ENCODE results near the gene MACROD2. TPM values are rescaled to one million over a fixed set of nuclear protein-coding genes. Genes with fewer than 3 reads are reported as not detected.

The MACROD2 gene
- total RNA-seq, 1 experiment from 2014 or later: 1.4 TPM

DNA sequence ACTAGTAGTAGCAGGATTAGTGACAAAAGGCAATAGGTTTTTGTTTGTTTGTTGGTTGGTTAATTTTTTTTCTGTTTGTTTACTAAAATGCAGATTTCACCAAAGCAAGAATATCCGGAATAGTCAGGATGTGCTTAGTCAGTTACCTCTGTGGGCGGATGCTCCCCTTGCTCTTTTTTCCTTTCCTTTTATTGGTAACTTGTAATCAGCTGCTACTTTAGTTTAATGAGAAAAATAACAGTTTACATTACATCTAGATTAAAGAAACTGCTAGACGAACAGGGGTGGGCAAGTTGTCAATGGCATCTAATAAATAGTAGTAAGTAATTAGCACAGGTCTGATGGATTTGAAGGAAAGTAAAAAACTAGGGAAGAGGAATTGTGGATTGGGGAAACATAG is 989.0 kb downstream of the MACROD2 start:
- Histone ChIP-seq H3K36me3 (ENCODE audit: insufficient read depth, low read length, poor library complexity, severe bottlenecking) (no peaks in the 10 kb centered on the region), H3K27me3 (replicated peaks; ENCODE audit: insufficient read depth, low read depth, low read length, poor library complexity) (no peaks in the 10 kb centered on the region), H3K9me3 (ENCODE audit: low read depth, low read length, poor library complexity, severe bottlenecking) (peaks cover 4% of the 10 kb centered on the region), H3K27ac (ENCODE audit: low read depth, low read length, poor library complexity, severe bottlenecking) (no peak overlapping the region), H3K4me3 (ENCODE audit: low read depth, low read length, poor library complexity, severe bottlenecking) (no peak overlapping the region), H3K4me1 (ENCODE audit: insufficient read depth, low read length, poor library complexity, severe bottlenecking) (no peaks in the 10 kb centered on the region)
- DNase-seq (ENCODE audit: low spot score): no peak
- BruUV-seq (replicated peaks): no TSS peak
- ChIA-PET CTCF (no interaction called here), POLR2A (ENCODE audit: low non-redundant PET) (no interaction called here)
- intact Hi-C loops (cut with micrococcal nuclease; ENCODE audit: unreplicated experiment): no loop called here
- no peak for TF ChIP-seq EZH2 (IDR thresholded peaks at IDR 0.05; ENCODE audit: borderline replicate concordance, low read depth, low read length, poor library complexity, severe bottlenecking)
- TF ChIP-seq, protein P1, sequence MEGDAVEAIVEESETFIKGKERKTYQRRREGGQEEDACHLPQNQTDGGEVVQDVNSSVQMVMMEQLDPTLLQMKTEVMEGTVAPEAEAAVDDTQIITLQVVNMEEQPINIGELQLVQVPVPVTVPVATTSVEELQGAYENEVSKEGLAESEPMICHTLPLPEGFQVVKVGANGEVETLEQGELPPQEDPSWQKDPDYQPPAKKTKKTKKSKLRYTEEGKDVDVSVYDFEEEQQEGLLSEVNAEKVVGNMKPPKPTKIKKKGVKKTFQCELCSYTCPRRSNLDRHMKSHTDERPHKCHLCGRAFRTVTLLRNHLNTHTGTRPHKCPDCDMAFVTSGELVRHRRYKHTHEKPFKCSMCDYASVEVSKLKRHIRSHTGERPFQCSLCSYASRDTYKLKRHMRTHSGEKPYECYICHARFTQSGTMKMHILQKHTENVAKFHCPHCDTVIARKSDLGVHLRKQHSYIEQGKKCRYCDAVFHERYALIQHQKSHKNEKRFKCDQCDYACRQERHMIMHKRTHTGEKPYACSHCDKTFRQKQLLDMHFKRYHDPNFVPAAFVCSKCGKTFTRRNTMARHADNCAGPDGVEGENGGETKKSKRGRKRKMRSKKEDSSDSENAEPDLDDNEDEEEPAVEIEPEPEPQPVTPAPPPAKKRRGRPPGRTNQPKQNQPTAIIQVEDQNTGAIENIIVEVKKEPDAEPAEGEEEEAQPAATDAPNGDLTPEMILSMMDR (conservative IDR thresholded peaks at IDR 0.05; ENCODE audit: low read depth, low read length): no peak

DNA sequence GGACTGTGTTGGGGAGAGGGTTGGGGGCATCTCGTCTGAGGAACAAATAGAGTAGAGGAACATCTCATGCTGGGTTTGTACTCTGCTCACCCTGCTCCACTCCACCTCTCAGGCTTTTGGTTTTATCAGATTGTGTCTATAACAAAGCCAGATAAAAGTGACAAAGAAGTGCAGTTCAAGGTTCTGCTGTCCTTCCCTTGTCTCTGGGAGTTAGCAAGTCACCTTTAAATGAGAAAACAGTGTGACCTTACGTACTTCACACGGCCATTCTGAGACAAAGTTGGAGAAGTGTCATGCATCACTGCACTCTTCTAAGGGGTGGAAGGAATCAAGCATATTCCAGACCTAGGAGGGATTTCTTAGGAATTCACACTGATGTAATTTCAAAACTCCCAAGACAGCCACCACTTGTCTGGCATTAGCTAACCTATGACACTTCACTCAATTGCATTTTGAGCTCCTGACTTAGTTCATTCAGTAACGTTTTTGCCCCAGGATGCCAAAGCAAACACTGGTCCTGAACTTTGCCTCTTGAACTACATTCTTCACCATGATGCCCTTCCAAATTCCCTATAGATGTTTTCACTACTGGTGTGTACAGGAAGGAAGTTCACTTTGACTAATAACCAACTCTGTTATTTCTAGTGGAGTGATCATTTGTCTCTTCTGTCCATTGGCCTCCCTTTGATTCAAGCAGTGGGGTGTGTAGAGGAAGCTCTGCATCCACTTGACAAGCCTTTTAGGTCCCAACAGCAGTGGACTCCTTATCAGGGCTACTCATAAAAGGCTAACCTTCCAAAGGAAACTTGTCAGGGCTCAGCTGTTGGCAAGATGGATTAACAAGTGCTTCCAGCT is 989.7 kb downstream of the MACROD2 start:
- POLR2A ChIA-PET (ENCODE audit: low non-redundant PET): no interaction called here
- intact Hi-C loops (cut with micrococcal nuclease; ENCODE audit: unreplicated experiment): no loop called here
- H3K36me3 ChIP-seq (ENCODE audit: insufficient read depth, low read length, poor library complexity, severe bottlenecking): no peaks in the 10 kb centered on the region
- BruUV-seq (replicated peaks): no TSS peak
- H3K4me3 ChIP-seq (ENCODE audit: low read depth, low read length, poor library complexity, severe bottlenecking): no peak overlapping the region
- CTCF ChIA-PET: interaction anchor here (0.6 kb wide), 1 partner anchor 24 kb away, joined by 3 read pairs; no protein-coding TSS in a partner anchor
- TF ChIP-seq, protein P1 (conservative IDR thresholded peaks at IDR 0.05; ENCODE audit: low read depth, low read length): no peak
- no peak for TF ChIP-seq EZH2 (IDR thresholded peaks at IDR 0.05; ENCODE audit: borderline replicate concordance, low read depth, low read length, poor library complexity, severe bottlenecking)
- H3K27me3 ChIP-seq (replicated peaks; ENCODE audit: insufficient read depth, low read depth, low read length, poor library complexity): no peaks in the 10 kb centered on the region
- no peak for DNase-seq (ENCODE audit: low spot score)
- no peak overlapping the region for H3K27ac ChIP-seq (ENCODE audit: low read depth, low read length, poor library complexity, severe bottlenecking)
- peaks cover 4% of the 10 kb centered on the region for H3K9me3 ChIP-seq (ENCODE audit: low read depth, low read length, poor library complexity, severe bottlenecking)
- H3K4me1 ChIP-seq (ENCODE audit: insufficient read depth, low read length, poor library complexity, severe bottlenecking): no peaks in the 10 kb centered on the region

DNA sequence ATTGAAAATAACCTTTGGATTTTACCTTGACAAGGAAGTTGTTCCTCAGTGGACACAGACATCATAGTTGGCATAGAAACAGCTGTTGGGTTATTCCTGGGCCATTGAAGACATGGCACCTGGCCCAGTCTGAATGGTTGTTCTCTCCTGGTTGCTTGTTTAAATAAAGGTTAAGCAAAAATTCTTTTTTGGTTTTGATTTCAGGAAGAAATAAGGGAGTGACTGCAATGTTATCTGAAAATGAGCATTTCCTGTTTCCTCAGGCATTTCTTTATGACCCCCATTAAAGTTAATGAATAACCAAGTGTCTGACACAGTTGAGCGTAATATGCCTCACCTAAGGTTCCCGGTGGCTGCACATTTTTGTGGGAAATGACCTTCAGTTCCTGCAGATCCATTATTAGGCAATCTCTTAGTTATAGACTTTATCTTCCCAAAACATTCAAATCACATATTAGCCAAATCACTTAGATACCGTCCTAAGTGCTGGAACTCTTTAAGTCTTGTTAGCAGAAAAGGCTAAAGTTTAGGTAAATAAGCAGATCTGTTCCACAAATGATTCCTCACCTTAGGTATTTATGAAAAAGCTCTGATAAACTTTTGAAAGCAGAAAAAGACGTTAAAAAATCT is 990.8 kb downstream of the MACROD2 start:
- no peaks in the 10 kb centered on the region for H3K36me3 ChIP-seq (ENCODE audit: insufficient read depth, low read length, poor library complexity, severe bottlenecking)
- H3K4me3 ChIP-seq (ENCODE audit: low read depth, low read length, poor library complexity, severe bottlenecking): no peak overlapping the region
- intact Hi-C loops (cut with micrococcal nuclease; ENCODE audit: unreplicated experiment): no loop called here
- H3K27ac ChIP-seq (ENCODE audit: low read depth, low read length, poor library complexity, severe bottlenecking): no peak overlapping the region
- peaks cover 4% of the 10 kb centered on the region for H3K9me3 ChIP-seq (ENCODE audit: low read depth, low read length, poor library complexity, severe bottlenecking)
- CTCF ChIA-PET: no interaction called here
- BruUV-seq (replicated peaks): no TSS peak
- TF ChIP-seq, protein P1 (conservative IDR thresholded peaks at IDR 0.05; ENCODE audit: low read depth, low read length): no peak
- TF ChIP-seq EZH2 (IDR thresholded peaks at IDR 0.05; ENCODE audit: borderline replicate concordance, low read depth, low read length, poor library complexity, severe bottlenecking): no peak
- DNase-seq (ENCODE audit: low spot score): no peak
- POLR2A ChIA-PET (ENCODE audit: low non-redundant PET): no interaction called here
- H3K4me1 ChIP-seq (ENCODE audit: insufficient read depth, low read length, poor library complexity, severe bottlenecking): no peaks in the 10 kb centered on the region
- H3K27me3 ChIP-seq (replicated peaks; ENCODE audit: insufficient read depth, low read depth, low read length, poor library complexity): no peaks in the 10 kb centered on the region
